HG03175 (cell line): ENCODE results near the gene NGEF.
"Not testable (repeated sequence)": the region's sequence is repeated elsewhere in the genome, so short reads cannot be mapped to it uniquely, and the experiment has no call there.

Source experiments
- ATAC-seq: cut with Tn5 transposase; IDR thresholded peaks from one replicate; pipeline ENCODE4 v1.9.1; 2021; ENCODE audit warnings: mild to moderate bottlenecking, moderate library complexity; ENCODE audit not compliant: unreplicated experiment

Gene NGEF

DNA sequence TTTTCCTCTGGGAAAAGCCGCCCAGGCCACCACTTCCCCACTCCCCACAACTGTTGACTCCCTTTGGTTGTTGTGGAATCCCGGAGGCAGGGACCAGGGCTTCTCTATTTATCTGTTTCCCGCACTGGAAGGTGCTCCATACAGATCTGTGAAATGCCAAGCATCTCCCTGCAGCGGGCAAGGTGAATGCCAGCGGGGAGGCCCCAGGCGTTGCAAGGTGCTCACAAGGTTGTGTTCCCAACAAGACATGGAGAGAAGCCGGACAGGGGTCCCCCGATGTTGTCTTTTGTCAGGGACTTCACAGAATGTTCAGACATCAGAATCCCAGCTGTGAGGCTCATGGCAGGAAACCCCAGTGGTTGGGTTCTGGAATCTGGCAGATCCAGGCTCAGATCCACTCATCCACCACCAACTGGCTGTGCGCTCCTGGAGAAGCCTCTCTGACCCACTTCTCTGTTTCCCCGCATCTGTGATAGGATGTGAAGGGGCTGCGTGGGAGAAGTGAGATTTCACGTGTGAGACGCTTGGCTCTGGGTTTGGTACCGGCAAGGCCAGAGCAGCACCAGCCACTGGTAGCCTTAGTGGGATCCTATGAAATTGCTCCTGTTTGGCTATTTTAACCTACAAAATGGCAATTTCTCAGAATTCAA, 10.8 kb upstream of the NGEF start:
- ATAC-seq = no peak

GRCh38 chr2:233023007-233023760, 10.1 kb upstream of the NGEF start:
- ATAC-seq = no peak

DNA sequence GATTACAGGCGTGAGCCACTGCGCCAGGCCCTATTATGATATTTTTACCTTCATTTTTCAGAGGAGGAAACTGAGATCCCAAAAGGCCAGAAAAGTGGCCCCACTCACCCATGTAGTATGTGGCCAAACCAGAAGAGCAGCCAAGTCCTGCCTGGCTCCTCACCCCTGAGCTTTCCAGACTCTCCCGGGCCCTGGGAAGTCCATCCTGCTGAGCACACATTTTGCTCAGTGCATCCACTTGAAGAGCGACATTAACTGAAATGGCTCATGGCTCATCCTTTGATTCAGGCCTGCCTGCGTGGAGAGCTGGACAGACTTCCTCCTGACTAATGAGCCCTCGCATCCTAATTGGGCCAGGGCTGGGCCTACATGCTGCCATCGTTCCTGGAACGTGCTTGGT, 9.5 kb upstream of the NGEF start:
- ATAC-seq = no peak

- ATAC-seq = no peak
Measured at GRCh38 chr2:233021771-233022170, 8.7 kb upstream of the NGEF start.

- no peak for ATAC-seq
Measured at GRCh38 chr2:233020454-233020853, 7.4 kb upstream of the NGEF start.

DNA sequence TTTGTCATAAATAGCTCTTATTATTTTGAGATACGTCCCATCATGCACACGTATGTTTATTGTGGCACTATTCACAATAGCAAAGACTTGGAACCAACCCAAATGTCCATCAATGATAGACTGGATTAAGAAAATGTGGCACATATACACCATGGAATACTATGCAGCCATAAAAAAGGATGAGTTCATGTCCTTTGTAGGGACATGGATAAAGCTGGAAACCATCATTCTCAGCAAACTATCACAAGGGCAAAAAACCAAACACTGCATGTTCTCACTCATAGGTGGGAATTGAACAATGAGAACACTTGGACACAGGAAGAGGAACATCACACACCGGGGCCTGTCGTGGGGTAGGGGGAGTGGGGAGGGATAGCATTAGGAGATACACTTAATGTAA, 6.6 kb upstream of the NGEF start:
- not testable (repeated sequence) for ATAC-seq

DNA sequence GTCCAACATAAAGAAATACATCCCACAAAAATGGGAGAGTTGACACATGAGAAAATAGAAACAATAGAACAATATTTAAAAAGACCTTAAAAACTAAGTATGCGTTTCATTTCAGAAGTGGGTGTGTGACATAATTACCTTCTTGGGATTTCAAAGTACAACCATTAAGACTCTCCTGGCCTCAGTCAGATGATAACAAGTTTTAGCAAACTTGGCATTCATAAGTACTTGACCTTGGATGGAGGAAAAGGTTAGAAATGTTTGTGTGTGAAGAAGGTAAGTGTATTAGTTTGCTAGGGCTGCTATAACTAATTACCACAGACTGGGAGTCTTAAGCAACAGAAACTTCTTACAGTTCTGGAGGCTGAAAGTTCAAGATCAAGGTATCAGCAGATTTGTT, 4.9 kb upstream of the NGEF start:
- ATAC-seq = no peak

GRCh38 chr2:233015019-233015645, 2.1 kb upstream of the NGEF start:
- no peak for ATAC-seq

DNA sequence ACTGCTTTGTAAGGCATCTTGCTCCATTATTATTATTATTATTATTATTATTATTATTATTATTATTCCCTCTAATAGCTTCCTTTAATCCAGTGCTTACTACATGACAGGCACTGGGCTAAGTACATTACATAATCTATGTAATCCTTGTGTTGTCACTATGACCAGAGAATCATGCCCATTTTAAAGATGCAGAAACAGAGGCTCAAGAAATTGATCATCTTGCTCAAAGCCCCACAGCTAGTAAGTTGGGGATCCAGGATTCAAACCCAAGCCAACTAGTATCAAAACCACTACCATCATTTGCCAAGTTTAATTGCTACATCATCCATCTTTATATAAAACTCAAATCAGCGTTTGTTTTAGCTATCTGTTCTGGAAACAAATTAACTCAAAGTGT, 594 bp upstream of the NGEF start:
- no peak for ATAC-seq

DNA sequence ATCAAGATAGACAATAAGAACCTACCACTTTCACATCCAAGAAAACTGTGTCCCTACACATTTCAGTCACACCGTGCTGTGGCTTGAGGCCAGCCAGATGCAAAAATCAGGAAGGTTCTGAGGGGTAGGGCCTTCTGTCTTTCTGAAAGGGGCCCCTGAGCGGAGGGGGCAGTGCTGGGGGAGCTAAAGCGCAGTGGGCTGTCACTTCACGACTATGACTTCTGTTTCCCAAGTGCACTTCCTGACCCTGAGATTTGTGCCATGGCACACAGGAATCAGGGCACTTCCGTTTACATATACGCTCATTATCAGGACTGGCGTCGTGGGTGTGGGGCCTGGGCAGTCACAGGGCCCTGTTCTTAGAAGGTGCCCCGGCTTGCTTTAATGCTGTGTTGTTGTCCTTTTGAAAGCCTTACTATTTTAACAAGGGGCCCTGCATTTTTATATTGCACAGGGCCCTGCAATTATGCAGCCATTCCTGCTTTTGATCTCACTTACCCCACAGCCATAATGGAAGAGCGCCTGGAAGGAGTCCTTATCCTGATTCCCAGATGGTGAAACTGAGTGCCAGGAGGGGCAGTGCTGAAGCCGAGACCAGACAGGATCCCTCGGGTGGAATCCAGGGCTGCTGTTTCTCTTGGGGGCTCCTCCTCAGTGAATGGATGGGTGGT, 620 bp downstream of the NGEF start:
- ATAC-seq = no peak

- no peak for ATAC-seq
Measured at GRCh38 chr2:233011702-233012131, 1.3 kb downstream of the NGEF start.

DNA sequence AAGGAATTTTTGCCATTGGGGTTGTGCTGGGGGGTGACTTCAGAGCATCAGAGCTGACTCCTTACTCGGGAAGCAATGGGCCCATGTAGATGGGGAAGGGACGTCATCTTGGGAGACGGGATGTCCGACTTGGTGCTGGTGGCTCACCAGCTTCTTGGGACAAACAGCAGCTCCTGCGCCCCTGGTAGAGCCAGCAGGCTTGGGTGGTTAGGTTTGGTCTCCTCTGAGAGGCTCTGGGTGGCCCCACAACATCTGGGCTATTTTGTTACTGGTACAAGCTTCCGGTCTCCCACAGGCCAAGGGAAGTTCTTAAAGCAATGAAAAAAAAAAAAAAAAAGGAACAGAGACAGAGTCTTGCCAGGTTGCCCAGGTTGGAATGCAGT, 1.8 kb downstream of the NGEF start:
- ATAC-seq = no peak

- no peak for ATAC-seq
Measured at GRCh38 chr2:233010569-233011267, 2.3 kb downstream of the NGEF start.

DNA sequence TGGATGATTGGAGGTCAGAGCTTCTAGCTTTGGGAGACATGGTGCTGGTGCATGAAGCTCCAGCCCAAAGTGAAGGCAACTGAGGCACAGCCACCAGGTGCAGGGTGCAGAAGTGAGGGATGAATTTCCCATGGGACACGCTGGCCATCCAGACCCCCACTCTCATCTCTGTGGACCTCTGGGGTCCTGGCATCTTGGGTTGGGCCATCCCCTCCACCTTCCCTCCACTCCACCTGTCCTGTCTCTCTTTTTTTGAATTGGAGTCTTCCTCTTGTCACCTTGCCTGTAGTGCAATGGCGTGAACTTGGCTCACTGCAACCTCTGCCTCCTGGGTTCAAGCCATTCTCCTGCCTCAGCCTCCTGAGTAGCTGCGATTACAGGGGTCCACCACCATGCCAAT, 3.4 kb downstream of the NGEF start:
- ATAC-seq = no peak

DNA sequence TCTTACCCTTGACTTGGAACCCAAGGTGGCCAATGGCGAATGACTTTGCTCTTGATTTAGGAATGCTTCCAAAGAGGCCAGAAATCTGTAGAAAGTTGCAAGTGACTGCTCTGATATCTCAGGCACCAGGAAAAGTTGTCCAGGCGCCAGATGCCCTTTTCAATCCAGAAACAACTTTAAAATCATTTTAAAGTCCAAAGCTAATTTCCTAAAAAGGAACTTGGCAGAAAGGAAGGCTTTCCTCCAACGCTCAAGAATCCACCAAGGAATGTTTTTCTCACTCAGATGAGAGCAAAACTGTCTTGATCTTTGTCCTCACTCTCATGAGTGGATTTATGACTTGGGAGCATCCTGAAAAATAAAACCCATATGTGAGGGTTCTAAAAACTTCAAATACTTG, 5.3 kb downstream of the NGEF start:
- ATAC-seq = no peak

DNA sequence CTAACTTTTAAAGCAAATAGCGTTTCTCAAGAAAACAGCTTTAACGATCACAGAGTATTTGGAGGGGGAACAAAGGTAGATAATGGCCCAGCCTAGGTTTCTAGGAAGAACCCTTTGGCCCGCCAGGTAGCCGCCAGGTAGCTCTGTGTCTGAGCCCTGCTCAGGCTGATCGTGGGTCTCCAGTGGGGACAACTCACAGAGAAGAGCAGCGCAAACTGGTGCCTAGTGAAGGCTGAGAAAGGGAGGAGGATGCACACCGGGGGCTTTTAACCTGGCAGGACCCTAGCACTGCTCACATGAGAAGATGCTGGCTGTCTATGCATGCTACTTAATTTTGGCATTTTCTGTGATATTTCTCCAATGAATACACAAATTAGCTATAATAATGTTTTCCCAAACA, 5.8 kb downstream of the NGEF start:
- ATAC-seq = no peak

GRCh38 chr2:233006648-233007047, 6.4 kb downstream of the NGEF start:
- no peak for ATAC-seq

DNA sequence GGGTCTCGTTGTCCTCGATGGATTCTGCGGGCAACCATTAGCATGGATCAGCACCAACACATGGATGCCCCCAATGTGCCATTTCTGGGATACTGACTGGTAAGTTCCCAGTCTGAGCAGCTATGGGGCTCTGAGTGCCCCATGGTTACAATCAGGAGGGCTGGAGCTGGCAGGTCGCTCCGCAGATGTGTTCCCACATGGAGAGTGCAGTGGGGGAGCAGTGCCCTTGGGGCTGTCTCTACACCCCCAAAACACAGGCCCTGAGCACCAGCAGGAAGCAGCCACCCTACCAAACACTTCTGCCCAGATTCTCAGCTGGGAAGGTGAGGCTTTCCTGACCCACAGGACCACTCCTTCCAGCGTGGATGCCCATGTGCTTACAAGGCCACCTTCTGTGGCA, 8.0 kb downstream of the NGEF start:
- ATAC-seq = no peak

DNA sequence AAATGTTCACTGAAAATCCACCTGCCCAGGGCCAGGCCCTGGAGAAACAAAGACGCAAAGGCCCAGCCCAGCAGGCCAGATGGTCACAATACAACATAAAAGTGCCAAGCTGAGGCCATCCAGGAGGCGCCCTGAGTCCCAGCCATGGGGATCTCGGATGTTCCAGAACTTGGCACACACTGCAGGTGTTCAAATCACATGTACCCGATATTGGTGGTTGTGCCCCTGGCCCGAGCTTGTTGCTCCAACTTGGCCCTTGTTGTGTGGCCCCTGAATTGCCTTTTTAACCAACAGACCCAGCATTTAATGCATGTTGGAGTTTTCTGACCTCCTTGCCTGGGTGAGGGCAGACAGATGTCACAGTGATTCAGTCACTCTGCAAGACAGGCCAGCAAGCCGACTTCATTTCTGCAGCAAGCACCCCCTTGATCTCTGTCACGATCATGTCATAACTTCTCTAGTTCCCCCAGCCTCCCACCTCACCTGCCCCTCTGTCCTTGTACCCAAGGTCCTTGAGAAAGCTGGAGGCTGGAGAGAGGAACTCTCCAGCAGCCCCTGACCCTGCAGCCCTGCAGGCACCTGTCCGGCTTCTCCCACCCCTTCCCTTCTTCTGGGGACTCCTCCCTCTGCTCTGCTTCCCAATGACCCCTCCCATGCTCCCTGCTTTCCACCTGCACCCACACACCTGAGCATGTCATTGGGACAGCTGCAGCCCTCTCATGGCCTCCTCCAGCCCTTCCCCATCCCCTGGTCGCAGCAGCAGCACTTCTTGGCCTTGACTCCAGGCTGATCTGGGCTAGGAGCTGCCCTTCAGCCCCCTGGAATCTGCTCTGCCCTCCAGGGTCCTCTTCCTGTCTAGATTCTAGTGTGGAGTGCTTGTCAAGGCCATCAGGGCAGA, 9.1 kb downstream of the NGEF start:
- ATAC-seq = no peak
